GM18951 (cell line): ENCODE results near the gene SIRPD.

Experiments
- POLR2A ChIP-seq: IDR thresholded peaks from 4 replicates; pipeline ENCODE4 v1.6.1; 2011; ENCODE audit warnings: mild to moderate bottlenecking; ENCODE audit not compliant: insufficient read length, insufficient read depth; ENCODE audit errors: extremely low read depth
- in situ Hi-C: fragments of 300-500 bp; cut with MboI; formaldehyde crosslinking; loops from one replicate; pipeline ENCODE4 v1.12.0; 2022; ENCODE audit warnings: low sequenced_read_pairs, mixed read lengths, inconsistent platforms; ENCODE audit not compliant: unreplicated experiment

SIRPD gene

DNA sequence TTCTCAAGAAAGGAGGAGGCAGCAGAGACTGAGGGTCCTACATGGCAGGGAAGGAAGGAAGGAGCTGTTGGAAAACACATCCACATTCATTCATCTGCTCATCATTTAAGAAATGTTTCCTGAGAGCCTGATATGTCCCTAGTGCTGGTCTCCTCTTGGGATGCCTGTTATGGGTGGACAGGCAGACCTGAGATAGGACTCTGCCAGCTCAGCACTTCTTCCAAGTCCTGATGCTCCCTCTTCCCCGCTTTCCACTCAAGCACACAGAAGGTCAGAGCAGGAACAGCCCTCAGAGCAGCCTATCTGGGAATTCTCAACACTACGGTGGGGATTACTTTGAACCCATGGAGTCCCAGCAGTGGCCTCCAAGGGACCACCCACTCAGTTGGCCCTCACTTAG is 8.0 kb upstream of the SIRPD start:
- no peak for TF ChIP-seq POLR2A

DNA sequence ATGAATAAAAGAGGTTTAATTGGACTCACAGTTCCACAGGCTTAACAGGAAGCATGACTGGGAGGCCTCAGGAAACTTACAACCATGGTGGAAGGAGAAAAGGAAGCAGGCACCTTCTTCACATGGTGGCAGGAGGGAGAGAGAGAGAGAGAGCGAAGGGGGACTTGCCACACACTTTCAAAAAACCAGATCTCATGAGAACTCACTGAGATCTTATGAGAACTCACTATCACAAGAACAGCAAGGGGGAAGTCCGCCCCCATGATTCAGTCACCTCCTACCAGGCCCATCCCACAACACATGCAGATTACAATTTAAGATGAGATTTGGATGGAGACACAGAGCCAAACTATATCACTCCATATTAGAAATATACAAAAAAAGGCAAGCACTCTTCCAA is 6.1 kb upstream of the SIRPD start:
- no peak for TF ChIP-seq POLR2A
- in situ Hi-C loops: loop anchor here (5.0 kb wide), 1 partner anchor 54 kb away; no protein-coding TSS in a partner anchor

More for the DNA sequence above, 8.0 kb upstream of the SIRPD start:
- in situ Hi-C loops: no loop called here

DNA sequence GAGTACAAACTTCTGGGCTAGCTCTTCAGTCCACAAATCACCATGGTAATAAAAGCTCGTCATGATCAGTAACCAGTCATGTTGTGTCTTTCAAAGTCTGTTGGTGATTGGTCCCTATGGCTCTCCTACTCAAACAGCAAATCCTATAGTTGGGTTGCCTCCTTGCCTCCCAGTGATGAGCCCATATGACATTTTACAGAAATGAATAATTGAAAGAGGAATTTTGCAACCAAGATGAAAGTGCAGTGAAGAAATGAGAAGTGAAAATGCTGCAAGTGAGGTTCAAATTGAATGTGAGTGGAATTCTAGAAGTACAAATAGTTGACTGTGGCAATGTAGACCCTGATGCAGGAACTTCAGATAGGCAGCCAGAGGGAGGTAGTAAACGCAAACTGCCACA is 5.1 kb upstream of the SIRPD start:
- TF ChIP-seq POLR2A: no peak
- in situ Hi-C loops: loop anchor here (5.0 kb wide), 1 partner anchor 55 kb away; no protein-coding TSS in a partner anchor

DNA sequence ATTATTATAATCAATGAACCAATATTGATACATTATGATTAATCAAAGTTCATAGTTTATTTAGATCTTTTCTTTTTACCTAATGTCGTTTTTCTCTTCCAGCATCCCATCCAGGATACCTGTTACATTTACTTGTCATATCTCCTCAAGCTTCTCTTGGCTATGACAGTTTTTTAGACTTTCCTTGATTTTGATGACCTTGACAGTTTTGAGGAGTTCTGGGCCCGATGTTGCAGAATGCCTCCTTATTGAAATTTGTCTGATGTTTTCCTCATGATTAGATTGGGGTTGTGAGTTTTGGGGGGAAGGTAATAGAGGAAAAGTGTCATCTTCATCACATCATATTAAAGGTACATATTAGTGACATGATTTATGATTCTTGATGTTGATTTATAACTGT is 3.8 kb upstream of the SIRPD start:
- in situ Hi-C loops: loop anchor here (5.0 kb wide), 1 partner anchor 56 kb away; no protein-coding TSS in a partner anchor
- TF ChIP-seq POLR2A: no peak

DNA sequence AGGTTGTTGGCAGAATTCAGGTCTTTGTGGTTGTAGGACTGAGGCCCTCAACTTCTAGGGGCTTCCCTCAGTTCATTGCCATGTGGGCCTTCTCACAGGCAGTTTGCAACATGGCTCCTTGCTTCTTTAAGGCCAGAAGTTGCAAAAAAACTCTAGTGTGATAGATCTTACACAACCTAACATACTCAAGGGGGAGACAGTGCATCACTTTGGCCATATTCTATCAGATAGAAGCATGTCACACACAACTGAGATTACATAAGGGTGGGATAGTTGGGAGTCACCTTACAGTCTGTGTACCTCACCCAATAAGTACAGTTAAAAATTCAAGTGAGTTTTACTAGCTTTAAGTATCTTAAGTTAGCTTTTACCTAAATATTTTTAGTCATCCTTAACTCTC is 1.6 kb downstream of the SIRPD start:
- in situ Hi-C loops: no loop called here

DNA sequence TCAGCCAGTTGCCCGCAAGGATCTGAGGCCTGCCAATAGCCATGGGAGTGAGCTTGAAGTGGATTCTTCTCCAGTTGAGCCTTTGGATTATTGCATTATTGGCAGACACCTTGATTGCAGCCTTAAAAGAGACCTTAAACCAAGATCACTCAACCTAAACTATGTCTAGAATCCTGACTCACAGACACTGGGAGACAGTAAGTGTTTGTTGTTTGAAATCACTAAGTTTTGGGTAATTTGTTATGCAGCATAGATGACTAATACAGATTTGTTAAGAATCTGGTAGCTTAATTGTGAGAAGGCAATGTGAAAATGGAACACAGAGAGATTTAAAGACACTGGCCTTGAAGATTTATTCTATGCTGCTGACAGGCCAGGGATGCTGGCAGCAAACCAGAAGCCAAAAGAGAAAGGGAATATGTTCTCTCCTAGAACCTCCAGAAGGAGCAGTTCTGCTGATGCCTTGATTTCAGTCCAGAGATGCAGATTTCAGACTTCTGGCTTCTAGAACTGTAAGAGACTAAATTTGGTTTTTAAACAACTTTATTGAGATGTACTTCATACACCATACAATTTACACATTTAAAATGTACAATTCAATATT is 17.6 kb downstream of the SIRPD start:
- TF ChIP-seq POLR2A: no peak
- in situ Hi-C loops: no loop called here

More for the DNA sequence above, 1.6 kb downstream of the SIRPD start:
- no peak for TF ChIP-seq POLR2A

DNA sequence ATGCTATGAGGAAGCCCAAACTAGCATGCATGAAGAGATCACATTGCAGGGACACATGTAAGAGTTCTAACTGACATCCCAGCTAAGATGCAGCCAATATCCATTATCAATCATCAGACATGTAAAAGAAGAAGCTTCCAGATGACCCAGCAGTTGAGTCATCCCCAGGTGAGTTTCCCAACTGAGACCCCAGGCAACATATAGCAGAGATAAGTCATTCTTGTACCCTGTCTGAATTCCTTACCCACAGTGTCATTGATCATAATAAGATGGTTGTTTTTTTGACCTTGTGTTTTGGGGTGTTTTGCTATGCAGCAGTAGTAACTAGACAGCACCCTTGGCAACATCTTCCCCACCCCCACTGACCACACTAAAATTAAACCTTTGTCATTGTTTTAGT is 18.9 kb downstream of the SIRPD start:
- no peak for TF ChIP-seq POLR2A
- in situ Hi-C loops: no loop called here

DNA sequence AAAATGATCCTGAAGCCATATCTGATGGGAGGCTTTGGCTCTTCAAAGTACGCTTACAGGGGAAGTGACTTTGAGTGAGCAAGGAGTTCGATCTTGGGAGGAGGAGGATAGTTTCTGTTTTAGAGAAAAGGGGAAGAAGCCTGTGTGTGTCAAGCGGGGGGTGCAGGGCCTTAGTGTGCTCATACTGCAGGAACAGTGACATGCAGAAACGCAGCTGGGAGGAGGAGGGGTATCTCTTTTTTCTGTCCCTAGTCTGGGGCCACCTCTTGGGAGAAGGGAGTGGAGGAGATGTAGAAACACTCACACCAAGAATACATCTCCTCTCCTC is 19.8 kb downstream of the SIRPD start:
- no peak for TF ChIP-seq POLR2A
- in situ Hi-C loops: no loop called here

DNA sequence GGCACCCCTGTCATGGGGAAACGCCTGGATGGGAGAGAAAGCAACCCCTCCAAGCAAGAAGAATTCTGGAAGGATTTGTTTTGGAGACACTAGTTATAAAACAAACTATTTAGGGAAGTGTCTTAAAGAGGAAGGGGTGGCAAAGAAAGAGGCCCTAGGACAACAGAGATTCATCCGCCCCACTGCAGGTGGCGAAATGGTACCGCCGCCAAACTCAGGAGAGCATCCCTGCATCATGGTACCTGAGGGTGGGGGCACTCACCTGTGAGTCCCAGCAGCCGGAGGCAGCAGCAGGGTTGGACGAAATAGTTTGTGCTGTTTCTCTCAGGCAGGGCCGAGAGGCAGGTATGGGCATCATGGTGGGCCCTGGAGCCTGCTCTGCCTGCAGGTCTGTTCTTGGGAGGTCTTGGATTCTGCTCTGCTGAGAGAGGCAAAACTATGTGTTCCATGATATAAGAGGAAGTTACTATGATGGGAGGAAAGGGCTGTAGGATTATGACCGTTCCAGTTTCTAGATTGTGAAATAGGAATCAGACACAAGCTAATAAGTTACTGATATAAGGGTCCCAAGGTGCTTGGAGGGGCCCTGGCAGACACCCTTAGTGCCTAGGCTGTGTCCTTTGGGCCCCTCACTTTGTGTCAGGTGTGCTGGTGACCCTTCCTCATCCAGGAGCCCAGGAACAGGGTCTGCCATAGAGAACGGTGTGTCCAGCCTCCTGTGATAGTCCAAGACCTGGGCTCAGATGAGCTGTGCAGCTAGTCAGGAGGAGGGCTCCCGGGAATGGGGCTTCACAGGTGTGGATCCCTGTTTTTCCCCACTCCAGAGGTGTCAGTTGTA is 20.4 kb downstream of the SIRPD start:
- in situ Hi-C loops: no loop called here
- no peak for TF ChIP-seq POLR2A

DNA sequence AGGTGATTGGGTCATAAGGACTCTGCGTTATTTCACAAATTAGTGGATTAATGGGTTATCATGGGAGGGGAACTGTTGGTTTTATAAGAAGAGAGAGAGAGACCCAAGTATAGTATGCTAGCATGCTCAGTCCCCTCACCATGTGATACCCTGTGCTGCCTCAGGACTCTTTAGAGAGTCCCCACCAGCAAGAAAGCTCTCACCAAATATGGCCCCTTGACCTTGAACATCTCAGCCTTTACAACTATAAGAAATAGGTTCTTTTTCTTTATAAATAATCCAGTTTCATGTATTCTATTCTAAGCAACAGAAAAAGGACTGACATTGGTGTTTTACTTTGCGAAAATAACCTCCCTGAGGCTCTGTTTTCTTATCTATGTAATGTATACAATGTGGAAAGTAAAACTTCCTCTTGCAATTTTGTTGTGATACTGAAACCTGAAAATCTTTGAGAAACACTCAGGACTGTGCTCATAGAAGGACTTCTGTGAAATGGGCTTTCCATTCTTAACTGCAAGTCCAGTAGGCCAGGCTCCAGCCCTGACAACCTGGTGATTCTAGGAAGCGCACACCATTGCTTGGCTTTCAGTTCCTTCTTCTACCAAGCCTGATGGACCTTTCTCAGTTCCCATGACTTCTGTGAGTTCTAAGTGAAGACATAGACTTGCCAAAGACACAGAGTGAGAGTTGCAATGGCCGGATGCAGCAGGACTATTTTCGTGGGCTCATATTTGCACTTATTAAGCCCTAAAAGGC is 21.9 kb downstream of the SIRPD start:
- TF ChIP-seq POLR2A: no peak
- in situ Hi-C loops: no loop called here

DNA sequence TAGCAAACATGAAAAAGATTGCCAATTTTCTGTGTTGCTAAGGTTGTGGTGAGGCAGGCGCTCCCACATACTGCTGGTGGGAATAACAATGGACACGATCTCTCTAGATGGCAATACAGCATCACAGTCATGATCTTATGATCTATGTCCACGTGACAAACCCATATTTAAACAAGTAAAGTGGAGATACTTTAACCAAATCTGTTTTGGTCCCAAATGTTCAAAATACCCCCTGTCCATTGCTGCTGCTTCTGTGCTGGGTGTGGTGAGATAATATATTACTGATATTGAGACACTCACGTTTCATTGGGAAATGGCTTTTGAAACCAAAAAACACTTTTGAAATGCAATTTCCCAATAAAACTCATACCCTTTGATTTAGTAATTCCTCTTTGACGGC is 23.0 kb downstream of the SIRPD start:
- in situ Hi-C loops: no loop called here
- no peak for TF ChIP-seq POLR2A

DNA sequence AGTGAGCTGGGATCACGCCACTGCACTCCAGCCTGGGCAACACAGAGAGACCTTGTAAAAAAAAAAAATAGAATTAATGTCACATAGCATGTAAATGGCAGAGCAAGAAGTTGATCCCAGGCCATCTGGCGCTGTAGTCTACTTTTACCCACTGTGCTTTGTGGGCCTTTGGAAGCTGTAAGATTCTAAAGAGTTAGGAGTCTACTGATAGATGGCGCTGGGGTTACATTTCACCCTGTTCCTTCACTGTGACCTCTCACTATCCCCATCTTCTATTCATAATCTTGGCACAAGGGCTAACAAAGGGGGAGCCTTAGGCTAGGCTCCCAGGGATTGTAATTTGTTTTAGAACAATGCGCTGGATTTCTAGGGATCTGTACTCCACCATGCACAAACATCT is 24.4 kb downstream of the SIRPD start:
- in situ Hi-C loops: no loop called here
- no peak for TF ChIP-seq POLR2A

DNA sequence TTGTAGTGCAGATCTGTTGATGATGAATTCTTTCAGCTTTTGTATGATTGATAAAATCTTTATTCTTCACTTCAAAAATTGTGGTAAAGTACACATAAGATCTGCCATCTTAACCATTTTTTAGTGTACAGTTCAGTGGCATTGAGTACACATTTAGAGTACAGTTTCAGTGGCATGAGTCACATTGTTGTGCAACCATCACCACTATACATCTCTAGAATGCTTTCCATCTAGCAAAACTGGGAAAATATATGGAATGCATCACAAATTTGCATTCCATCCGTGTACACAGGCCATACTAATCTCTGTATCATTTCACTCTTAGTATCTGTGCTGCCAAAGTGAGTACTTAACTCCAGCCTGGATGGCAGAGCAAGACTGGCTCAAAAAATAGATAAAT is 28.7 kb downstream of the SIRPD start:
- no peak for TF ChIP-seq POLR2A
- in situ Hi-C loops: no loop called here
